Aorta (tissue), 5 donors: ENCODE results near the gene GGTLC1. TPM values are rescaled to one million over a fixed set of nuclear protein-coding genes. Genes with fewer than 3 reads are reported as not detected.
"Not testable (repeated sequence)": the region's sequence is repeated elsewhere in the genome, so short reads cannot be mapped to it uniquely, and the experiment has no call there.

Experiments
- ATAC-seq: fragments of 200-7000 bp; cut with Tn5 transposase; one replicate; pipeline ENCODE4 v1.9.1; 2022; ENCODE audit warnings: moderate library complexity; ENCODE audit not compliant: low FRiP score
- DNase-seq, 2 donors: peaks; one replicate each; pipeline ENCODE4 v3.0.0-alpha.2; 2020
- H3K27ac ChIP-seq, 2 donors: one replicate each; pipeline ENCODE4 v1.5.1; 2013; ENCODE audit warnings: low read length in 2 of 2, mild to moderate bottlenecking in 2 of 2, moderate library complexity in 2 of 2, control low read depth in 1 of 2, inconsistent platforms in 1 of 2, low read depth in 1 of 2
- H3K27me3 ChIP-seq, 2 donors: one replicate each; pipeline ENCODE4 v1.6.1; 2013; ENCODE audit warnings: control low read depth in 1 of 2, low read length in 1 of 2, mild to moderate bottlenecking in 1 of 2, moderate library complexity in 1 of 2; ENCODE audit not compliant: insufficient read depth in 2 of 2, control insufficient read depth in 1 of 2
- H3K36me3 ChIP-seq, 2 donors: one replicate each; pipeline ENCODE4 v1.6.1; 2013; ENCODE audit warnings: control low read depth in 1 of 2, low read length in 1 of 2, mild to moderate bottlenecking in 1 of 2; ENCODE audit not compliant: insufficient read depth in 2 of 2, control insufficient read depth in 1 of 2
- H3K4me1 ChIP-seq, 2 donors: one replicate each; pipeline ENCODE4 v1.6.1; 2013; ENCODE audit warnings: low read length in 2 of 2, control low read depth in 1 of 2, mild to moderate bottlenecking in 1 of 2, moderate library complexity in 1 of 2; ENCODE audit not compliant: insufficient read depth in 2 of 2, control insufficient read depth in 1 of 2
- H3K4me3 ChIP-seq, 2 donors: one replicate each; pipeline ENCODE4 v1.5.1; 2013; ENCODE audit warnings: low read length in 2 of 2, control low read depth in 1 of 2, mild to moderate bottlenecking in 1 of 2
- H3K9me3 ChIP-seq: one replicate; pipeline ENCODE4 v1.6.1; 2013; ENCODE audit warnings: mild to moderate bottlenecking, low read length; ENCODE audit not compliant: control insufficient read depth
- whole genome bisulfite sequencing, 2 donors: extraction: QIAGEN DNeasy Blood & Tissue Kit; methylation state at CpG; one replicate each; pipeline ENCODE4 v1.1.7; 2013; 5-methylcytosine and 5-hydroxymethylcytosine counted together
- intact Hi-C, 2 donors: fragments of 100-400 bp; cut with DNase I; formaldehyde crosslinking; loops; one replicate each; pipeline versions ENCODE4 v1.14.2 to v1.15.0; 2022
- polyA plus RNA-seq, 2 donors: library from polyadenylated mRNA; stranded (reverse); fragments of 200-250 nt; gene quantifications; one replicate each; pipeline ENCODE4 v1.2.3, GENCODE V29; 2013
- total RNA-seq, 2 donors: library from RNA; stranded (reverse); fragmentation: NEBNext Ultra II Directional; extraction: Animal tissue kit (Norgen Biotek cat#: 25700); gene quantifications; one replicate each; pipeline ENCODE4 v1.2.1, GENCODE V29; 2021
- donor health status: healthy with polysubstance abuse.
- donor health status: Bipolar disorder and iron deficiency.
- donor health status: DM: no; HTN: no; CAD: no.
- donor health status: DM: no; HTN: no; CAD: no.
- donor health status: DM: yes; HTN: yes; CAD: no.

Gene GGTLC1
- total and polyA plus RNA-seq, 4 donors, result not detected

GRCh38 chr20:23979899-23980811 lies 8.4 kb downstream of the GGTLC1 start:
- H3K36me3 ChIP-seq, intact Hi-C loops, DNase-seq, H3K9me3 ChIP-seq, H3K27ac ChIP-seq, H3K4me1 ChIP-seq, H3K4me3 ChIP-seq, H3K27me3 ChIP-seq, ATAC-seq: not testable (repeated sequence)
- WGBS, 2 donors, result 73 to 81% methylated on average over 15 to 17 of the region's 17 CpGs

DNA sequence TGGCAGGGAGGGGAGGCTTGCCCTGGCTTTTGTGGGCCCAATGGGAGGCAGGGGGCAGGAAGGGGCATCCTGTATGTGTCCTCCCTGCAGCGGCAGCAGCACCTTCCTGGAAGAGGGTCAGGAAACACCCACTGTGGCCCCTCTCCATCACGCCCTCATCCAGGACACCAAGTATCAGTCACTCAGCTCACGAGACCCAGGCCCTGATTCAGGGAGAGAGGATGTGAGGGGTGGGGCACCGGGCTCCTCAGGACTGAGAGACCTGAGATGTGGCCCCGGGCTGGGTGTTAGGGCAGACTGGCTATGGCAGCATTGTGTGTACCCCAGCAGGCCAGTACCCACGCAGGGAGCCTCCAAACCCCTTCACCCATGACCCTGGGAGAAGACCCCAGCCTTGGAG lies 9.2 kb downstream of the GGTLC1 start:
- ATAC-seq, H3K4me1 ChIP-seq, H3K27ac ChIP-seq, intact Hi-C loops, H3K36me3 ChIP-seq, H3K27me3 ChIP-seq, H3K9me3 ChIP-seq, DNase-seq, H3K4me3 ChIP-seq: not testable (repeated sequence)
- 89 to 91% methylated on average over 4 to 6 of the region's 6 CpGs for WGBS, 2 donors

GRCh38 chr20:23978457-23978856 lies 10.1 kb downstream of the GGTLC1 start:
- H3K4me3 ChIP-seq, H3K36me3 ChIP-seq, intact Hi-C loops, DNase-seq, H3K27ac ChIP-seq, H3K27me3 ChIP-seq, H3K4me1 ChIP-seq, H3K9me3 ChIP-seq, ATAC-seq: not testable (repeated sequence)
- WGBS, 2 donors, result 21 to 36% methylated on average over 5 to 6 of the region's 6 CpGs

- H3K9me3 ChIP-seq, result peaks cover 1% of the 10 kb centered on the region
- no peaks in the 10 kb centered on the region for H3K4me1 ChIP-seq
- no peaks in the 10 kb centered on the region for H3K27me3 ChIP-seq
- WGBS, 2 donors, result 46 to 55% methylated on average over 9 of the region's 9 CpGs
- ATAC-seq (no peak), DNase-seq (no peak)
- H3K4me3 ChIP-seq, result no peak overlapping the region
- H3K36me3 ChIP-seq, result no peaks in the 10 kb centered on the region
- intact Hi-C loops, result no loop called here
- H3K27ac ChIP-seq, result no peak overlapping the region
Observed at GRCh38 chr20:23974966-23975365, 13.6 kb downstream of the GGTLC1 start.

DNA sequence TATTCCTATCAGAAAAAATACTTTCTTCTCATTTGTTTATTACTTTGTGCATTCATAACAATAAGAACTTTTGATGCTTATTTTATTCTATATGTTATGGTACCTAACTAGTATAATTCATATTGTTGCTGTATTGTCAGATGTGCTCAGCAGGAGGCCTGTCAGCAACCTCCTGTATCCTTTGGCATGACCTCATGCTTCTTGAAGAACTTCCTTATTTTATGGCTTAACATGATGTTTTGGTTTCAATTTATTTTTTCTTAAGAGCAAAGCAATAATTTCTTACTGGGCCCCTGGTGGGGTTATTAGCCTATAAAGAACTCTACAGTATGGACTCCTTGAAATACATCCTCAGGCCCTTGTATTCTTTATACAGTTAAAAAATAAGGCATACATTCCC lies 17.3 kb downstream of the GGTLC1 start:
- Histone ChIP-seq H3K4me3 (no peak overlapping the region), H3K27me3 (no peaks in the 10 kb centered on the region), H3K36me3 (no peaks in the 10 kb centered on the region), H3K4me1 (no peaks in the 10 kb centered on the region), H3K9me3 (peaks cover 3% of the 10 kb centered on the region), H3K27ac (no peak overlapping the region)
- intact Hi-C loops, result no loop called here
- no peak for ATAC-seq
- no peak for DNase-seq

DNA sequence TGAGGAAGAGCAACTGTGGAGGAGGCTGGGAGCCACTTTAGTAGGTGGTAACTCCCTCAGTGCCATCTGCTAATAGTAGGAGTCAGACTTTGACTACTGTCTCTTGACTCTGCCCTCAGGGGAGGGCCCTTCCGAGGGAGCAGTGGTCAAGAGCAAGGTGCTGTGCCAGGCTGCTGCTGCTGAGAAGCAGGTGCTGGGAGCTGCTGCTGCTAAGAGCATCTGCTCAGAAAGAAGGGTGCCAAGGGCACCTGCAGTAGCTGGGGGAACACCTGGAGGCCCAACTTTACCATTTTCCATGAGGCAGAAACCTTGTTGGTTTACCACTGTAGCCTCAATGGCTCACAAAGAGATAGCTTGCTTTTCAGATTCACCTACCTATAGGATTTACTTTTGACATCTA lies 18.5 kb downstream of the GGTLC1 start:
- Histone ChIP-seq H3K9me3 (peaks cover 4% of the 10 kb centered on the region), H3K36me3 (no peaks in the 10 kb centered on the region), H3K4me1 (no peaks in the 10 kb centered on the region), H3K4me3 (no peak overlapping the region), H3K27me3 (no peaks in the 10 kb centered on the region), H3K27ac (no peak overlapping the region)
- no peak for ATAC-seq
- intact Hi-C loops, result no loop called here
- DNase-seq, result no peak
- WGBS, 2 donors, result 67 to 83% methylated on average over 1 of the region's 1 CpG

- no peak for DNase-seq
- peaks cover 4% of the 10 kb centered on the region for H3K9me3 ChIP-seq
- no peaks in the 10 kb centered on the region for H3K36me3 ChIP-seq
- intact Hi-C loops, result no loop called here
- H3K4me3 ChIP-seq, result no peak overlapping the region
- no peaks in the 10 kb centered on the region for H3K27me3 ChIP-seq
- no peaks in the 10 kb centered on the region for H3K4me1 ChIP-seq
- 65 to 69% methylated on average over 7 of the region's 7 CpGs for WGBS, 2 donors
- H3K27ac ChIP-seq, result no peak overlapping the region
- ATAC-seq, result no peak
Observed at GRCh38 chr20:23967616-23967979, 21.0 kb downstream of the GGTLC1 start.

- Histone ChIP-seq H3K27ac (no peak overlapping the region), H3K4me1 (no peaks in the 10 kb centered on the region), H3K36me3 (no peaks in the 10 kb centered on the region), H3K4me3 (no peak overlapping the region), H3K27me3 (no peaks in the 10 kb centered on the region), H3K9me3 (peaks cover 4% of the 10 kb centered on the region)
- DNase-seq (no peak), ATAC-seq (no peak)
- intact Hi-C loops, result no loop called here
- 72 to 77% methylated on average over 8 of the region's 8 CpGs for WGBS, 2 donors
Observed at GRCh38 chr20:23966927-23967615, 21.5 kb downstream of the GGTLC1 start.

- Histone ChIP-seq H3K4me1 (no peaks in the 10 kb centered on the region), H3K36me3 (no peaks in the 10 kb centered on the region), H3K4me3 (no peak overlapping the region), H3K9me3 (peaks cover 4% of the 10 kb centered on the region), H3K27me3 (no peaks in the 10 kb centered on the region), H3K27ac (no peak overlapping the region)
- intact Hi-C loops, result no loop called here
- no peak for ATAC-seq
- no peak for DNase-seq
- 80 to 85% methylated on average over 6 of the region's 6 CpGs for WGBS, 2 donors
Observed at GRCh38 chr20:23966298-23966697, 22.3 kb downstream of the GGTLC1 start.
